ENCODE results near the gene PLCH2.

DNA sequence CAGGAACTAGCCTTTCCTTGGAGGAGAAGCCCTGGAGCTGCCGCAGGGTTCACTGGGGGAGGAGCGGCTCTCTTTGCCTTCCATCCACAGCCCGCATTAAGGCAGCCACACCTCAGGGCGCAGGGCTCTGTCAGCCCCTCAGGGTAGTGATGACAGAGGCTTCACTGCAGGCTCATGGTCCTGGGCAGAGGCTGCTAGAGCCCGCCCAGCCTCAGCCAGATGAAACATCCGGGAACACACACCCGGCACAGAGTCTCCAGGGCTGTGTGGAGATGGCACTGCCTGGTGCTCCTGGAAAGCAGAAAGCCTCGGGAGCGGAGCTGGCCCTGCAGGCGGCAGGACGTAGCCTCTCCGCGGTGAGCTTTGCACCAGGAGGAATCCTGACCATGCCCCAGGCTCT, 34.3 kb upstream of the PLCH2 start:
- TF ChIP-seq, protein P1, sequence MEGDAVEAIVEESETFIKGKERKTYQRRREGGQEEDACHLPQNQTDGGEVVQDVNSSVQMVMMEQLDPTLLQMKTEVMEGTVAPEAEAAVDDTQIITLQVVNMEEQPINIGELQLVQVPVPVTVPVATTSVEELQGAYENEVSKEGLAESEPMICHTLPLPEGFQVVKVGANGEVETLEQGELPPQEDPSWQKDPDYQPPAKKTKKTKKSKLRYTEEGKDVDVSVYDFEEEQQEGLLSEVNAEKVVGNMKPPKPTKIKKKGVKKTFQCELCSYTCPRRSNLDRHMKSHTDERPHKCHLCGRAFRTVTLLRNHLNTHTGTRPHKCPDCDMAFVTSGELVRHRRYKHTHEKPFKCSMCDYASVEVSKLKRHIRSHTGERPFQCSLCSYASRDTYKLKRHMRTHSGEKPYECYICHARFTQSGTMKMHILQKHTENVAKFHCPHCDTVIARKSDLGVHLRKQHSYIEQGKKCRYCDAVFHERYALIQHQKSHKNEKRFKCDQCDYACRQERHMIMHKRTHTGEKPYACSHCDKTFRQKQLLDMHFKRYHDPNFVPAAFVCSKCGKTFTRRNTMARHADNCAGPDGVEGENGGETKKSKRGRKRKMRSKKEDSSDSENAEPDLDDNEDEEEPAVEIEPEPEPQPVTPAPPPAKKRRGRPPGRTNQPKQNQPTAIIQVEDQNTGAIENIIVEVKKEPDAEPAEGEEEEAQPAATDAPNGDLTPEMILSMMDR (IDR thresholded peaks at IDR 0.05; ENCODE audit: borderline replicate concordance, extremely low read depth, low read length, poor library complexity, severe bottlenecking): no peak
- no peak for TF ChIP-seq EZH2 (IDR thresholded peaks at IDR 0.05; ENCODE audit: borderline replicate concordance, low read depth, low read length, severe bottlenecking)

Data from DND-41 (cell line).